GM23338 (cell line): ENCODE measurements around the gene TSPAN33. TPM values are rescaled to one million over a fixed set of nuclear protein-coding genes. Genes with fewer than 3 reads are reported as not detected.

ENCODE experiments used
- ATAC-seq: fragments of 200-7000 bp; cut with Tn5 transposase; 3 replicates; pipeline ENCODE4 v1.9.1; 2020
- DNase-seq: peaks from one replicate; pipeline ENCODE4 v3.0.0-alpha.2; 2015; ENCODE audit warnings: low spot score
- H2AFZ ChIP-seq: fragments of 200-600 bp; sonication (generic); 2 replicates; pipeline ENCODE4 v1.8.0; 2016; ENCODE audit warnings: antibody characterized with exemption, mild to moderate bottlenecking, moderate library complexity
- H3F3A ChIP-seq: fragments of 200-600 bp; sonication (generic); replicated peaks from 2 replicates; pipeline ENCODE4 v1.8.0; 2017; ENCODE audit warnings: antibody characterized with exemption, mixed run types, low read depth
- H3K27ac ChIP-seq: fragments of 200-600 bp; sonication (generic); 2 replicates; pipeline ENCODE4 v1.6.1; 2016; ENCODE audit warnings: low read depth
- H3K27me3 ChIP-seq: fragments of 200-600 bp; sonication (generic); 2 replicates; pipeline ENCODE4 v1.8.0; 2016; ENCODE audit warnings: mild to moderate bottlenecking, mixed run types, moderate library complexity; ENCODE audit not compliant: insufficient read depth
- H3K36me3 ChIP-seq: fragments of 200-600 bp; sonication (generic); 2 replicates; pipeline ENCODE4 v1.8.0; 2016; ENCODE audit warnings: mild to moderate bottlenecking; ENCODE audit not compliant: insufficient read depth
- H3K4me1 ChIP-seq: fragments of 200-600 bp; sonication (generic); 2 replicates; pipeline ENCODE4 v1.8.0; 2016; ENCODE audit warnings: mild to moderate bottlenecking, moderate library complexity; ENCODE audit not compliant: insufficient read depth
- H3K4me2 ChIP-seq: fragments of 200-600 bp; sonication (generic); 2 replicates; pipeline ENCODE4 v1.7.1; 2017; ENCODE audit warnings: mixed run types
- H3K4me3 ChIP-seq: fragments of 200-600 bp; sonication (generic); 2 replicates; pipeline ENCODE4 v1.6.1; 2016; ENCODE audit warnings: mixed run types
- H3K79me2 ChIP-seq: fragments of 200-600 bp; sonication (generic); replicated peaks from 2 replicates; pipeline ENCODE4 v1.8.0; 2017; ENCODE audit warnings: mild to moderate bottlenecking; ENCODE audit not compliant: insufficient read depth
- H3K9me2 ChIP-seq: fragments of 200-600 bp; sonication (generic); 2 replicates; pipeline ENCODE4 v1.8.0; 2017; ENCODE audit not compliant: insufficient read depth
- H4K20me1 ChIP-seq: fragments of 200-600 bp; sonication (generic); replicated peaks from 2 replicates; pipeline ENCODE4 v1.8.0; 2017; ENCODE audit warnings: mild to moderate bottlenecking; ENCODE audit not compliant: insufficient read depth
- H3K27ac Mint-ChIP-seq: 2 replicates; pipeline ENCODE4 v1.8.0; 2020; ENCODE audit warnings: inconsistent platforms, mild to moderate bottlenecking, moderate library complexity, mixed read lengths
- H3K27me3 Mint-ChIP-seq: 3 replicates; pipeline ENCODE4 v1.8.0; 2022; ENCODE audit warnings: low read depth, mild to moderate bottlenecking, moderate library complexity, mixed read lengths, inconsistent platforms; ENCODE audit not compliant: insufficient read depth, poor library complexity
- H3K36me3 Mint-ChIP-seq: 3 replicates; pipeline ENCODE4 v1.8.0; 2021; ENCODE audit warnings: low read depth, mild to moderate bottlenecking, inconsistent platforms, moderate library complexity, mixed read lengths
- H3K4me1 Mint-ChIP-seq: 3 replicates; pipeline ENCODE4 v1.8.0; 2020; ENCODE audit warnings: mild to moderate bottlenecking, inconsistent platforms, mixed read lengths
- H3K4me3 Mint-ChIP-seq: 3 replicates; pipeline ENCODE4 v1.8.0; 2021; ENCODE audit warnings: moderate library complexity, mild to moderate bottlenecking, inconsistent platforms, mixed read lengths
- H3K9me3 Mint-ChIP-seq: 3 replicates; pipeline ENCODE4 v1.8.0; 2020; ENCODE audit warnings: moderate library complexity, mild to moderate bottlenecking, inconsistent platforms, mixed read lengths
- CREB1 ChIP-seq: fragments of 250-450 bp; sonication (Bioruptor Pico); IDR thresholded peaks from 2 replicates; pipeline ENCODE4 v1.5.0; 2020; ENCODE audit warnings: low read depth, mild to moderate bottlenecking, moderate library complexity
- EZH2 ChIP-seq: fragments of 200-600 bp; sonication (generic); IDR thresholded peaks from one replicate; pipeline ENCODE4 v1.8.0; 2017; ENCODE audit warnings: antibody characterized with exemption, mild to moderate bottlenecking, low read depth; ENCODE audit not compliant: unreplicated experiment
- EZH2phosphoT487 ChIP-seq: fragments of 200-600 bp; sonication (generic); IDR thresholded peaks from one replicate; pipeline ENCODE4 v1.8.1; 2018; ENCODE audit warnings: antibody characterized with exemption; ENCODE audit not compliant: unreplicated experiment
- JUNB ChIP-seq: IDR thresholded peaks from one replicate; pipeline ENCODE4 v1.6.1; 2016; ENCODE audit warnings: antibody characterized with exemption; ENCODE audit not compliant: unreplicated experiment
- NANOG ChIP-seq: IDR thresholded peaks from 2 replicates; pipeline ENCODE4 v1.6.1; 2016; ENCODE audit warnings: antibody characterized with exemption, borderline replicate concordance
- POLR2AphosphoS5 ChIP-seq: IDR thresholded peaks from 2 replicates; pipeline ENCODE4 v1.6.1; 2016; ENCODE audit warnings: antibody characterized with exemption, low read depth
- STAT1 ChIP-seq: IDR thresholded peaks from one replicate; pipeline ENCODE4 v1.6.1; 2016; ENCODE audit warnings: antibody characterized with exemption; ENCODE audit not compliant: unreplicated experiment
- ZNF114 ChIP-seq: fragments of 250-450 bp; sonication (Bioruptor Pico); IDR thresholded peaks from 2 replicates; pipeline ENCODE4 v1.5.0; 2020; ENCODE audit warnings: mild to moderate bottlenecking, moderate library complexity
- ZNF331 ChIP-seq: fragments of 250-450 bp; sonication (Bioruptor Pico); IDR thresholded peaks from 2 replicates; pipeline ENCODE4 v1.5.0; 2020; ENCODE audit warnings: low read depth, mild to moderate bottlenecking, moderate library complexity
- polyA plus RNA-seq: library from polyadenylated mRNA; unstranded; fragments of >200 nt; fragmentation: Nextera tagmentation; extraction: Ambion mirVana; gene quantifications from 2 replicates; pipeline ENCODE4 v1.2.1, GENCODE V29; 2016
- total RNA-seq: library from RNA; depleted of rRNA; stranded (reverse); fragments of >200 nt; shearing (Covaris generic); gene quantifications from 2 replicates; pipeline ENCODE4 v1.2.3, GENCODE V29; 2014
- TF ChIP-seq, protein P1 (sequence below): IDR thresholded peaks from one replicate; pipeline ENCODE4 v1.6.1; 2018; ENCODE audit warnings: antibody characterized with exemption; ENCODE audit not compliant: unreplicated experiment
- TF ChIP-seq, protein P2 (sequence below): IDR thresholded peaks from 2 replicates; pipeline ENCODE4 v1.6.1; 2016; ENCODE audit warnings: antibody characterized with exemption
- TF ChIP-seq, protein P3 (sequence below): fragments of 250-450 bp; sonication (Bioruptor Pico); IDR thresholded peaks from 2 replicates; pipeline ENCODE4 v1.5.0; 2020; ENCODE audit warnings: mild to moderate bottlenecking, moderate library complexity
- TF ChIP-seq, protein P4 (sequence below), 2 experiments: fragments of 200-600 bp in 1 of 2; sonication (generic) in 1 of 2; conservative IDR thresholded peaks; 2 replicates each; pipeline versions ENCODE4 v1.5.1 to v1.6.1; 2016 to 2017; ENCODE audit warnings: antibody characterized with exemption in 2 of 2, low read depth in 2 of 2, mild to moderate bottlenecking in 2 of 2, moderate library complexity in 1 of 2

Gene TSPAN33
- total and polyA plus RNA-seq, 2 experiments from 2014 or later, result 17.6 to 51.5 TPM

DNA sequence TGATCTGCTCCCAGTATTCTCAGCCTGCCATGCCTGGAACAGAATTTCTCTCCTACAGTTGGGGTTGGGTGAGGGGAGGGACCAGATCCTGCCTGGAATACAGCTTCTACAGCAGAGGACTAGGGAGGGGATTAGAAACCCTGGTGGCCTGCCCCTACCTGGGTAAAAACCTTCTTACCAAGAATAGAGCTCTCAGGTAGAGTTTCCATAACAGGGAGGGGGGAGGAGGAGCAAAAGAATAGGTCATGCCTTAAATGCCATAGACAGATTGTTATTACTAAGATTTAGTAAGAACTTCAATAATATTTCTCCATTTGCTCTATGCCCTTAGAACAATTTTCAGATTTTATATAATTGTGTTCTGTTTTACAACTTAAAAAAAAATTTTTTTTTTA lies 33.5 kb upstream of the TSPAN33 start:
- H3K36me3 Mint-ChIP-seq, result no peaks in the 10 kb centered on the region
- peaks cover 2% of the 10 kb centered on the region for H3K27me3 Mint-ChIP-seq
- Histone ChIP-seq H3K4me2 (0 out of 2 replicates have a peak overlapping the region, but pooled peaks have one; percentile 38), H3K9me2 (no peaks in the 10 kb centered on the region), H4K20me1 (no peaks in the 10 kb centered on the region), H3K4me3 (no peak overlapping the region), H3F3A (no peaks in the 10 kb centered on the region), H3K4me1 (peaks cover 10% of the 10 kb centered on the region), H3K79me2 (no peaks in the 10 kb centered on the region), H3K27me3 (no peaks in the 10 kb centered on the region), H3K27ac (peak overlapping the region; percentile 36), H3K36me3 (no peaks in the 10 kb centered on the region), H2AFZ (peak overlapping the region; percentile 88; the same call in 1 of the 2 replicates)
- DNase-seq, result no peak
- peak overlapping the region; percentile 92 for H3K27ac Mint-ChIP-seq
- no peak for TF ChIP-seq EZH2
- TF ChIP-seq, protein P1, sequence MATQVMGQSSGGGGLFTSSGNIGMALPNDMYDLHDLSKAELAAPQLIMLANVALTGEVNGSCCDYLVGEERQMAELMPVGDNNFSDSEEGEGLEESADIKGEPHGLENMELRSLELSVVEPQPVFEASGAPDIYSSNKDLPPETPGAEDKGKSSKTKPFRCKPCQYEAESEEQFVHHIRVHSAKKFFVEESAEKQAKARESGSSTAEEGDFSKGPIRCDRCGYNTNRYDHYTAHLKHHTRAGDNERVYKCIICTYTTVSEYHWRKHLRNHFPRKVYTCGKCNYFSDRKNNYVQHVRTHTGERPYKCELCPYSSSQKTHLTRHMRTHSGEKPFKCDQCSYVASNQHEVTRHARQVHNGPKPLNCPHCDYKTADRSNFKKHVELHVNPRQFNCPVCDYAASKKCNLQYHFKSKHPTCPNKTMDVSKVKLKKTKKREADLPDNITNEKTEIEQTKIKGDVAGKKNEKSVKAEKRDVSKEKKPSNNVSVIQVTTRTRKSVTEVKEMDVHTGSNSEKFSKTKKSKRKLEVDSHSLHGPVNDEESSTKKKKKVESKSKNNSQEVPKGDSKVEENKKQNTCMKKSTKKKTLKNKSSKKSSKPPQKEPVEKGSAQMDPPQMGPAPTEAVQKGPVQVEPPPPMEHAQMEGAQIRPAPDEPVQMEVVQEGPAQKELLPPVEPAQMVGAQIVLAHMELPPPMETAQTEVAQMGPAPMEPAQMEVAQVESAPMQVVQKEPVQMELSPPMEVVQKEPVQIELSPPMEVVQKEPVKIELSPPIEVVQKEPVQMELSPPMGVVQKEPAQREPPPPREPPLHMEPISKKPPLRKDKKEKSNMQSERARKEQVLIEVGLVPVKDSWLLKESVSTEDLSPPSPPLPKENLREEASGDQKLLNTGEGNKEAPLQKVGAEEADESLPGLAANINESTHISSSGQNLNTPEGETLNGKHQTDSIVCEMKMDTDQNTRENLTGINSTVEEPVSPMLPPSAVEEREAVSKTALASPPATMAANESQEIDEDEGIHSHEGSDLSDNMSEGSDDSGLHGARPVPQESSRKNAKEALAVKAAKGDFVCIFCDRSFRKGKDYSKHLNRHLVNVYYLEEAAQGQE, result no peak
- TF ChIP-seq JUNB, result no peak
- TF ChIP-seq POLR2AphosphoS5, result no peak
- no peak for TF ChIP-seq ZNF114 (CRISPR knock-in tag)
- no peak for TF ChIP-seq STAT1
- TF ChIP-seq, protein P2, sequence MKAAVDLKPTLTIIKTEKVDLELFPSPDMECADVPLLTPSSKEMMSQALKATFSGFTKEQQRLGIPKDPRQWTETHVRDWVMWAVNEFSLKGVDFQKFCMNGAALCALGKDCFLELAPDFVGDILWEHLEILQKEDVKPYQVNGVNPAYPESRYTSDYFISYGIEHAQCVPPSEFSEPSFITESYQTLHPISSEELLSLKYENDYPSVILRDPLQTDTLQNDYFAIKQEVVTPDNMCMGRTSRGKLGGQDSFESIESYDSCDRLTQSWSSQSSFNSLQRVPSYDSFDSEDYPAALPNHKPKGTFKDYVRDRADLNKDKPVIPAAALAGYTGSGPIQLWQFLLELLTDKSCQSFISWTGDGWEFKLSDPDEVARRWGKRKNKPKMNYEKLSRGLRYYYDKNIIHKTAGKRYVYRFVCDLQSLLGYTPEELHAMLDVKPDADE, result no peak
- TF ChIP-seq, protein P3, sequence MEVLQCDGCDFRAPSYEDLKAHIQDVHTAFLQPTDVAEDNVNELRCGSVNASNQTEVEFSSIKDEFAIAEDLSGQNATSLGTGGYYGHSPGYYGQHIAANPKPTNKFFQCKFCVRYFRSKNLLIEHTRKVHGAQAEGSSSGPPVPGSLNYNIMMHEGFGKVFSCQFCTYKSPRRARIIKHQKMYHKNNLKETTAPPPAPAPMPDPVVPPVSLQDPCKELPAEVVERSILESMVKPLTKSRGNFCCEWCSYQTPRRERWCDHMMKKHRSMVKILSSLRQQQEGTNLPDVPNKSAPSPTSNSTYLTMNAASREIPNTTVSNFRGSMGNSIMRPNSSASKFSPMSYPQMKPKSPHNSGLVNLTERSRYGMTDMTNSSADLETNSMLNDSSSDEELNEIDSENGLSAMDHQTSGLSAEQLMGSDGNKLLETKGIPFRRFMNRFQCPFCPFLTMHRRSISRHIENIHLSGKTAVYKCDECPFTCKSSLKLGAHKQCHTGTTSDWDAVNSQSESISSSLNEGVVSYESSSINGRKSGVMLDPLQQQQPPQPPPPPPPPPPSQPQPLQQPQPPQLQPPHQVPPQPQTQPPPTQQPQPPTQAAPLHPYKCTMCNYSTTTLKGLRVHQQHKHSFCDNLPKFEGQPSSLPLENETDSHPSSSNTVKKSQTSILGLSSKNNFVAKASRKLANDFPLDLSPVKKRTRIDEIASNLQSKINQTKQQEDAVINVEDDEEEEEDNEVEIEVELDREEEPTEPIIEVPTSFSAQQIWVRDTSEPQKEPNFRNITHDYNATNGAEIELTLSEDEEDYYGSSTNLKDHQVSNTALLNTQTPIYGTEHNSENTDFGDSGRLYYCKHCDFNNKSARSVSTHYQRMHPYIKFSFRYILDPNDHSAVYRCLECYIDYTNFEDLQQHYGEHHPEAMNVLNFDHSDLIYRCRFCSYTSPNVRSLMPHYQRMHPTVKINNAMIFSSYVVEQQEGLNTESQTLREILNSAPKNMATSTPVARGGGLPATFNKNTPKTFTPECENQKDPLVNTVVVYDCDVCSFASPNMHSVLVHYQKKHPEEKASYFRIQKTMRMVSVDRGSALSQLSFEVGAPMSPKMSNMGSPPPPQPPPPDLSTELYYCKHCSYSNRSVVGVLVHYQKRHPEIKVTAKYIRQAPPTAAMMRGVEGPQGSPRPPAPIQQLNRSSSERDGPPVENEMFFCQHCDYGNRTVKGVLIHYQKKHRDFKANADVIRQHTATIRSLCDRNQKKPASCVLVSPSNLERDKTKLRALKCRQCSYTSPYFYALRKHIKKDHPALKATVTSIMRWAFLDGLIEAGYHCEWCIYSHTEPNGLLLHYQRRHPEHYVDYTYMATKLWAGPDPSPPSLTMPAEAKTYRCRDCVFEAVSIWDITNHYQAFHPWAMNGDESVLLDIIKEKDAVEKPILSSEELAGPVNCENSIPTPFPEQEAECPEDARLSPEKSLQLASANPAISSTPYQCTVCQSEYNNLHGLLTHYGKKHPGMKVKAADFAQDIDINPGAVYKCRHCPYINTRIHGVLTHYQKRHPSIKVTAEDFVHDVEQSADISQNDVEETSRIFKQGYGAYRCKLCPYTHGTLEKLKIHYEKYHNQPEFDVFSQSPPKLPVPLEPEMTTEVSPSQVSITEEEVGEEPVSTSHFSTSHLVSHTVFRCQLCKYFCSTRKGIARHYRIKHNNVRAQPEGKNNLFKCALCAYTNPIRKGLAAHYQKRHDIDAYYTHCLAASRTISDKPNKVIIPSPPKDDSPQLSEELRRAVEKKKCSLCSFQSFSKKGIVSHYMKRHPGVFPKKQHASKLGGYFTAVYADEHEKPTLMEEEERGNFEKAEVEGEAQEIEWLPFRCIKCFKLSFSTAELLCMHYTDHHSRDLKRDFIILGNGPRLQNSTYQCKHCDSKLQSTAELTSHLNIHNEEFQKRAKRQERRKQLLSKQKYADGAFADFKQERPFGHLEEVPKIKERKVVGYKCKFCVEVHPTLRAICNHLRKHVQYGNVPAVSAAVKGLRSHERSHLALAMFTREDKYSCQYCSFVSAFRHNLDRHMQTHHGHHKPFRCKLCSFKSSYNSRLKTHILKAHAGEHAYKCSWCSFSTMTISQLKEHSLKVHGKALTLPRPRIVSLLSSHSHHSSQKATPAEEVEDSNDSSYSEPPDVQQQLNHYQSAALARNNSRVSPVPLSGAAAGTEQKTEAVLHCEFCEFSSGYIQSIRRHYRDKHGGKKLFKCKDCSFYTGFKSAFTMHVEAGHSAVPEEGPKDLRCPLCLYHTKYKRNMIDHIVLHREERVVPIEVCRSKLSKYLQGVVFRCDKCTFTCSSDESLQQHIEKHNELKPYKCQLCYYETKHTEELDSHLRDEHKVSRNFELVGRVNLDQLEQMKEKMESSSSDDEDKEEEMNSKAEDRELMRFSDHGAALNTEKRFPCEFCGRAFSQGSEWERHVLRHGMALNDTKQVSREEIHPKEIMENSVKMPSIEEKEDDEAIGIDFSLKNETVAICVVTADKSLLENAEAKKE (CRISPR knock-in tag), result no peak
- TF ChIP-seq ZNF331 (CRISPR knock-in tag), result no peak
- no peak for TF ChIP-seq NANOG
- TF ChIP-seq, protein P4, sequence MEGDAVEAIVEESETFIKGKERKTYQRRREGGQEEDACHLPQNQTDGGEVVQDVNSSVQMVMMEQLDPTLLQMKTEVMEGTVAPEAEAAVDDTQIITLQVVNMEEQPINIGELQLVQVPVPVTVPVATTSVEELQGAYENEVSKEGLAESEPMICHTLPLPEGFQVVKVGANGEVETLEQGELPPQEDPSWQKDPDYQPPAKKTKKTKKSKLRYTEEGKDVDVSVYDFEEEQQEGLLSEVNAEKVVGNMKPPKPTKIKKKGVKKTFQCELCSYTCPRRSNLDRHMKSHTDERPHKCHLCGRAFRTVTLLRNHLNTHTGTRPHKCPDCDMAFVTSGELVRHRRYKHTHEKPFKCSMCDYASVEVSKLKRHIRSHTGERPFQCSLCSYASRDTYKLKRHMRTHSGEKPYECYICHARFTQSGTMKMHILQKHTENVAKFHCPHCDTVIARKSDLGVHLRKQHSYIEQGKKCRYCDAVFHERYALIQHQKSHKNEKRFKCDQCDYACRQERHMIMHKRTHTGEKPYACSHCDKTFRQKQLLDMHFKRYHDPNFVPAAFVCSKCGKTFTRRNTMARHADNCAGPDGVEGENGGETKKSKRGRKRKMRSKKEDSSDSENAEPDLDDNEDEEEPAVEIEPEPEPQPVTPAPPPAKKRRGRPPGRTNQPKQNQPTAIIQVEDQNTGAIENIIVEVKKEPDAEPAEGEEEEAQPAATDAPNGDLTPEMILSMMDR (conservative IDR thresholded peaks at IDR 0.05; ENCODE audit: low read depth in 2 of 2), result no peak
- no peak for TF ChIP-seq EZH2phosphoT487
- no peak for TF ChIP-seq CREB1 (CRISPR knock-in tag)
- no peak for ATAC-seq
- H3K9me3 Mint-ChIP-seq, result no peaks in the 10 kb centered on the region
- no peak overlapping the region for H3K4me3 Mint-ChIP-seq
- H3K4me1 Mint-ChIP-seq, result peaks cover 11% of the 10 kb centered on the region
